GM18873 (cell line): Measurements from ENCODE around the gene WNK2.

Source experiments
- ATAC-seq: cut with Tn5 transposase; IDR thresholded peaks from one replicate; pipeline ENCODE4 v1.9.1; 2021; ENCODE audit warnings: mild to moderate bottlenecking, moderate library complexity, moderate number of reproducible peaks; ENCODE audit not compliant: unreplicated experiment, low FRiP score

The WNK2 gene

DNA sequence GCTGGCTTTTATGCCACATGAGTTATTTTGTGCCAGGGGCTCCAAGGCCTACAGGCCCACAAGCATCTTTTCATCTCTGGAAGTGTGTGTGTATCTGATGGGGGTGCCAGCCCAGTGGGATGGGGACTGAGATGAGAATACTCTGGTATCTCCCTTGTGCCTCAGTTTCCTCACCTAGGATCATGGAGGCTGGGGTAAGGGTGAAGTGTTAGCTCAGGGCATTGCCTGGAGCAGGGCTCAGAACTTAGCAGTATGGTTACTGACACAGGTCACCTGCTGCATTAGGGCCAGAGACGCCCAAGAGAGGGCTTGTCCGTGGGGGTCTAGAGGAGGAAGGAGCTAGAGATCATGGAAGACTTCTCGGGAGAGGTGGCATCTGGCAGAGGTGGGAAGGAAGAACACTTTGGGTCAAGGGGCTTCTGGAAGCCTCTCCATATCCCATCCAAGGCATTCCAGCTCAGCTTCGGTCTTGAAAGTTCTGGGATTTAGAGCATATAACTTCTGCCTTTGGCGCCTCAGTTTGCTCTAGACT is 742 bp upstream of the WNK2 start:
- no peak for ATAC-seq

DNA sequence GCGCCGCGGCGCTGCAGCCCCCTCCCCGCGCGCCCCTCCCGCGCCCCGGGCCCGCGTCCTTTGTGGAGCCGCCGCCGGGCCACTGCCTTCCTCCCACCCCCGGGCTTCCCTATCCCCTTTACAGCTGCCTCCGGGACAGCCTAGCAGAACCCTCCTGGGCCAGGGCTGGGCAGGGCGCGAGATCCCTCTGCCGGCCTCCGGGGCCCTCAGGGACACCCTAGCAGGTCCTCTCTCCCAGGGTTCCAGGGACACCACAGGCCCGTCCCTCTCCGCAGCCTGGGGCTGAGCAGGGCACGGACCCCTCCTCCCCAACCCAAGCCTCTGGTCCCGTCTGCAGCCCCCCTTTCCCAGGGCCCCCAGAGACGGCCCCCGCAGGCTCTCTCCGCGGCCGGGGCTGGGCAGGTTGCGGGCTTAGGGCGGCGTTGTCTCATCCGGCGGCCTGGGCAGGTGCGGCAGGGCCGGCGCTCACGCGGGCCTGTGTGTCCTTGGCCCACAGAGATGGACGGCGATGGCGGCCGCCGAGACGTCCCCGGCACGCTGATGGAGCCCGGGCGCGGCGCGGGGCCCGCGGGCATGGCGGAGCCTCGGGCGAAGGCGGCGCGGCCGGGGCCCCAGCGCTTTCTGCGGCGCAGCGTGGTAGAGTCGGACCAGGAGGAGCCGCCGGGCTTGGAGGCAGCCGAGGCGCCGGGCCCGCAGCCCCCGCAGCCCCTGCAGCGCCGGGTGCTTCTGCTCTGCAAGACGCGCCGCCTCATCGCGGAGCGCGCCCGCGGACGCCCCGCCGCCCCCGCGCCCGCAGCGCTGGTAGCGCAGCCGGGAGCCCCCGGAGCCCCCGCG is 710 bp downstream of the WNK2 start:
- ATAC-seq = no peak

DNA sequence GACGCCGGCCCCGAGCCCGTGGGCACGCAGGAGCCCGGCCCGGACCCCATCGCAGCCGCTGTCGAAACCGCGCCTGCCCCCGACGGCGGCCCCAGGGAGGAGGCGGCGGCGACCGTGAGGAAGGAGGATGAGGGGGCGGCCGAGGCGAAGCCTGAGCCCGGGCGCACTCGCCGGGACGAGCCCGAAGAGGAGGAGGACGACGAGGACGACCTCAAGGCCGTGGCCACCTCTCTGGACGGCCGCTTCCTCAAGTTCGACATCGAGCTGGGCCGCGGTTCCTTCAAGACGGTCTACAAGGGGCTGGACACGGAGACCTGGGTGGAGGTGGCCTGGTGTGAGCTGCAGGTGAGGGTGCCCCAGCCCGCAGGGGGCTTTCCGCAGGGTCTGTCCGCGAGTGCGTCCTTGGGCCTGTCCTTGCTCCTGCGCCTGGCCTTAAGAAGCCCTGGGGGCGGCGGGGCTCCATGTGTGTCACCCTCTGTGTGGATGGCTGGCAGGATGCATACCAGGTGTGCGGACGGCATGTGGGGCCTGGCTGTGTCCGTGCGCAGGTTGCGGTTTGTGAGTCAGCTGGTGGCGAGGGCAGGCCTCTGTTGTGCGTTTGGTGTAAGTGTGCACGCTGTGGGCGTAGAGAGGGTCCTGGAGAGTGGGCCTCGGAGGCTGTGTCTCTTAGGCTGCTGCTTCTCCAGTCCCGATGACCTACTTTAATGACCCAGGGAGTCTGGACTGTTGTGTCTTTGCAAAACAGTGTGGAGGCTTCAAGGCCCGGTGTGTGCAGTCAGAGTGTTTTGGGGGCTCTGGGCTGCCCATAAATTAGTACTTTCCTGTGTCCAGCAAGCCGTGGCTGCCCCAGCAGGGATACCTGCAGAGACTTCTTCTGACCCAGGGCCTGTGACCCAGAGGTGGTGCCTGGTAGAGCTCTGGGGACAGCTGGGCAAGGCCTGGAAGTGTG is 1.6 kb downstream of the WNK2 start:
- ATAC-seq = no peak

DNA sequence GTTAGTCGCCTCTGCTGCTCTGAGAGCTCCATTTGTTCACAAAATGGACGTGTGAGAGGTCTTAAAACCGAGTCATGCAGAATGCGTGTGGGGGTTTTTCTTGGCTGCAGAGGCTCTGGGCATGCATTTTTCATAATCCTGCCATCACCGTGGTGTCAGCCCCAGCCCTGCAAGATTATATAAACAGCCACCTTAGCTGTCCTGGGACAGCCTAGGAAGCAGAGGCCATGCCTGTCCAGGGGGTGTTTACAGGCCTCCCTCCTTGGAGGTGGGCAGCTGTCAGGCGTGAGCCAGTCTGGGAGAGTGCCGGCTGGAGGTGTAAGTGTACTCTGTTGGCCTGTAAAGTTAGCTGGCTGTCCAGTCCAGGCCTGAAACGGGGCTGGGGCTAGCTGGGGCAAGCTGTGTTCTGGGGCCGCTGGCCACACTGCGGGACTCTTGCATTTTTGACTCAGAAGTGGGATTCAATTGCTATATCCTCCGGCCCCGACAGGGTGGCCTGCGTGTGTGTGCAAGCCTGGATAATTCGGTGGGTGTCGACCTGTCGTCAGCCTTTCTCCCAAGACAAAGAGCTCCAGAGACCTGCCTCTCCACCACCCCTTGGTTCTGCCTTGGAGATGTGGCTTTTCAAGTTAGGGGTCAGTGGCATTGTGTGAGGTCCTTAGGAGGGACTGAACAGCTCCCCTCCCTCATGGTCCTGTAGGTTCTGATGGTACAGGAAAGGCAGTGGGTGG is 2.4 kb downstream of the WNK2 start:
- no peak for ATAC-seq

DNA sequence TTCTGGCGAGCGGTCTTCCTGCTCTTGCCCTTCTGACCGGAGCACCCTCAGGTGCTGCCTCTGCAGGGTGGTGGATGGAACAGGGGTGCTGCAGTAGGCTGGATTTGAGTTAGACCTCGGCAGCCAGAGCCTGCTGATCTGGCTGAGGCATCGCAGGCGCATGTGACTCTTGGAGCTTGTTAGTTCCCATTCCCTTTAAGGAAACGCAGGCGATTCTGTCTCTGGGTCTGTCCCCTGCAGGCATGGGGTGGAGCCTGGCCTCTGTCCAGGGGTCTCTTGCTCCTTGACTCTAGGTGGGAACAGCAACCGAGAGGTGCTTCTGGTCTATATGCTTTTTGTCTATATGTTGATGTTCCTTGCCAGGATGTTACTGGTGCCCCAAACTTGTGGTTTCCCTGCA is 3.1 kb downstream of the WNK2 start:
- ATAC-seq = no peak

DNA sequence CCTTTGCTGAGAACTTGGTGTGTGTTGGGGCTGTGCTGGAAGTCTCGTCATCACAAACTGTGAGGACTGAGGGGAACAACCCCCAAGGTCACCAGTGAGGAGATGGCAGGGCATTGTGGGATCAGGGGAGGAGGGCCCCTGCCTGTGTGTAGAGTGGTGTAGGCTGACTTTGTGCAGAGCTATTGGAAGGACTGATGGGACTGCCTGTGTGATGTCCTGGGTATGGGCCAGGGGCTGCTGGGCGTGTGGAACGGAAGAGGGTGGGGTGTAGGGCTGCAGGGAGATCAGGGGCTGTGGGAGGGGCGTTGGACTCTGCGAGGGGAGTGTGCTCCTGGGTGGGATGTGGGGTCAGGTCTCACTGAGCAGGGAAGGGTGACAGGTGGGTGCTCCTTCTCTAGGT is 3.6 kb downstream of the WNK2 start:
- no peak for ATAC-seq

DNA sequence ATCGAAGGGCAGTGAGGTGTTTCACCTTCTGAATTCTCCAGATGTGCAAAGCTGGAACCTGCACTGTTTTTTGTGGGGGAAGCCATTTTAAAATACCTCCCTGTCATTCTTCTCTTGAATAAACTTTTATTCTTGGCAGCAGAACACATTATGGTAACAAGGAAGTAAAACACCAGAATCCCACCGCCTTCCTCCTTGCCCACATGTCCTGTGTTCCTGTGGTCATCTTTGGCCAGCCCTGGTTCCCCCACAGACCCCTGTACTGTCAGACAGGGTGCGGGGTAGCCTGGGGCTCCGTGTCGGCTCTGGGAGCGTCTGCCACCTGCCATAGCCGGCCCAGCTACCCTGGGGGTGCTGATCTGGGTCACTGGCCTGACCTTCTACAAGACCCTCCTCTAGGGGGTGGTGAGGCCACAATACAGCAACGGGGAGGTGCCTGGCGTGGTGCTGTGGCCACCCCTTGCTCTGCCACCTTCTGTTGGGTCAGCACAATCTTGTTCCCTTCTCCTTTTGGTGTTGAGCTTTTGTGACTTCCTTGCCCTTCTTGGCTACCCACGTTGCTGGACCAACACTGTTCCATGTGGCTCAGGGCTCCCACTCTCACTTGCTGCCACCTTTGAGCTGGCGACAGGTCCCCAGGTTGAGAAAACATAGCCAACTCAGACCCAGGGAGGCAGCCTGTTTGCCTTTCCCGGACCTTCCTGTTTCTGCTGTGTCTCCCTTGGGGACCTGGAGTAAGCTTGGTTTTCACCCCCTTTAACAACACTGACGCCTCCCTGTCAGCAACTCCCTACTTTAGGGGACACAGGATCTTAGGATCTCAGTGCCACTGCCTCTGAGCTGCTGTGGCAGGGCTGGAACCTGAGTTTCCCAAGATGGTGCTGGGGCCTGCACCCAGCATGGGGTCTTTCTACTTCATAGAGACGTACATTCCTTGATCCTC is 4.8 kb downstream of the WNK2 start:
- no peak for ATAC-seq

DNA sequence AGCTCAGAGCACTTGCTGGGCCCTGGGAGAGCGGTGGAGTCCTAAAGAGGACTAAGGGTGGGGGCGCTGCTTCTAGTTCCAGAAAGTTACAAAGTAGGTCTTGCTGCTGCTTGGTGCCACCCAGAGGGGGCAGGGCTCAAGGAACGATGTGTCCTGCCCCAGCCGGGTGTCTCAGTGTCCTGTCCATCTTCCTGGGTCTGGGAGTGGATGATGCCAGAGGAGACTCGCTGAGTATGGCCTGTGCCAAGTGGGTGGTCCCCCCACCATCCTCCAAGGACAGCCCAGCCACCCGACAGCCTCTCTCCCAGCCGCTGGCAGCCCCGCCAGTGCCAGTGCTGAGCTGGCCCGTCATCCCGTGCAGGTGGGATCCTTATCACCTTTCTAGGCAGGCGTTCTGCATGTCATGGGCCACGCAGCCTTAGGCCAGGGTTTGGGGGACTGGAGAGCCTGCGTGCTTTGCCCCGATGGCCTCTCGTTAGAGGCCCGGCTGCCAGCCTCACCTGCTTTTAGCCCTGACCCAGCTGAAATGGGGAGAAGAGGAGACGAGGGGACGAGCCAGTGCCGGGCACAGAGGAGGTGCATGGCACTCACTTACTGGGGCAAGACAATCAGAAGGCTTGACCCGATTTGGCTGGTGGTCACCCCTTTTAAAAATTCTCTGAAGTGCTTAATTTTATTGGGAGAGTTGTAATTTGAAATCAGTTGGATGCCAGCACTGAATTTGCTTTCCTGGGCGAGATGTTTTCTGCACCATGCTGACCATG is 5.6 kb downstream of the WNK2 start:
- ATAC-seq = no peak

DNA sequence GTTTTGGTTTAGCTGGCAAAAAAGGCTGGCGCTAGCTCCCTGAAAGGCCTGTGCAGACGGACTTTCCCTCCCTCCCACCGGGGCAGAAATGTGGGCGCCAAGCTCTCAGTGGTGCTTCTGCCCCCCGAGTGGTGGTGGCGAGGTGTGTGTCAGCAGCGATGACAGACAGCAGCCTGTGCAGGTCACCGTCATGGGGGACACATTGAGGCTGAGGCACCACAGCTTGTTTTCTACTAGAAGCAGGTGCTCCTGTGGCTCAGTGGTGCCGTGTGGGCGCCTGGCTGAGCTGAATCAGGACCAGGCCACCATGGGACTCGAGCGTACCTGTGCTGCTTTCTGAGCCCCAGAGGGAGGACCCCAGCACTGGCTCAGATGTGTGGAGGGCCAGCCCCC is 6.2 kb downstream of the WNK2 start:
- ATAC-seq = no peak

DNA sequence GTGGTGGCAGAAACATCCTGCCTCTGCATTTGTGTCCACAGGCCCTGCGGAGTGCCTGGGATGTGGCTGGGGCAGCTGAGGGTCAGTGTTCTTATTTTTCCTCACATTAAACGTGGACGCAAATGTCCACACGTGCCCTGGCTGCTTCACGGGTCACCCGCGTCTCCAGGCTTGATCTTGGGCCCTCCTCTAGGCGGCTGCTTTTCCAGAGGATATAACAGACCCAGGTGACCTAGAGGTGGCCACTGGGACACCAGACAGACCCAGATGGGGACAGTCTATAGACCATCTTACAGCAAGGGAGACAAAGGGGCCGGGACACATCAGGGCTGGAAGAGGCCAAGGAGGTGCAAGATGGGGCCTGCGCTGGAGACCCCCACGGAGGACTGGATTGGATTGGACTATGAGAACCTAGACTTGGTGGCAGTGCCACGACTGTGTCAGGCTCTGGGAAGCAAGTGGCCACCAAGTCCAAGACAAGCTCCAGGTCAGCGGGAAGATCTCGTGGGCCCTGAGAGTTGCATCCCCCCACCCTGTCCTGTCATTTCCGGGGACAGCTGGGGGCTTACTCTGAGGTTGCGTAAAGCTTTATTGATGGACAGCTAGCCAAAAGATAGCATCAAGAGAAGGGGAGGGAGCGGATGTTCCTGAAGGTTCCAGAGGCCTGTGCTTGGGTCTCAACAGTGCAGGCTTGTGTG is 6.9 kb downstream of the WNK2 start:
- ATAC-seq = no peak

DNA sequence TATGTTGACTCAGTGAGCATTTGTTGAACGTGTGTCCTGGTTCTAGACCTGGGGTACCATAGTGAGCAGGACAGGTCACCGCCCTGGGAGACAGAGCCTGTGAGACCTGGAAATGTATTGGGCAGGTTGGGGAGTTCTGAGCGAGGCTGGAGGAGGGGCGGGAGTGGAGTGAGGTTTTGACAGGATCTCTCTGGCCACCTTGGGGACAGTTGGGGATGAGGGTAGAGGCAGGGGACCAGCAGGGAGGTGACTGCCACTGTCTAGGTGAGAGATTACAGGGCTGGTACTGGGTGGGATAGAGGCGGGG is 7.4 kb downstream of the WNK2 start:
- no peak for ATAC-seq

DNA sequence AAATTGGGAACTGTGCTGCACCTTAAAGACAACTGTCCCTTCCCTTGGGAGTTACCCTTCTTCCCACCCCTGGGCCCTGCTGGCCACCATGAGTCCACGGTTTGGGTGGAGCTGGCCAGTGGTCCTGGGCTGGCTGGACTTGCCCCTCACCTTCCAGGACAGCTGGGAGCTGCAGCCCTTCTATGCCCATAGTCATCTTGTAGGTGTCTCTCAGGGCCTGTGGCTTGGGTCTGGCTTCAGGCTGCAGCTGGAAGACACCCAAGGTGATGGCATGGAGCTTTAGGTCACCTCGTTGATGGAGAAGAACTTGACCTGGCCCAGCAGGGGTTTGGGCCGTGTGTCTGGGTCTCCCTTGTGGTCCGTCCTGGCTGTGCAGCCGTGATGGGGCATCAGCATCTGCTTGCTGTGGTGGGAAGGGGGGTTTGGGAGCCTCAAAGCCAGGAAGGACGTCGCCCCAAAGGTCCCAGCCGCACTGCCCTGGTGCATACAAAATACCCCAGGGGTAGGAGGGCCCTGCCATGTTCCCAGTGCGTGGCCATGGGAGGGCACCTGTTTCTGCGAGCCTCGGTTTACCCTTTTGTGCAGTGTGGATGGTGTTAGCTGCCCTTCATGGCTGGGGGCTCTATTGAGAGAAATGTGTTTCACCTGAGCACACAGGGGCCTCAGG is 8.9 kb downstream of the WNK2 start:
- ATAC-seq = no peak

DNA sequence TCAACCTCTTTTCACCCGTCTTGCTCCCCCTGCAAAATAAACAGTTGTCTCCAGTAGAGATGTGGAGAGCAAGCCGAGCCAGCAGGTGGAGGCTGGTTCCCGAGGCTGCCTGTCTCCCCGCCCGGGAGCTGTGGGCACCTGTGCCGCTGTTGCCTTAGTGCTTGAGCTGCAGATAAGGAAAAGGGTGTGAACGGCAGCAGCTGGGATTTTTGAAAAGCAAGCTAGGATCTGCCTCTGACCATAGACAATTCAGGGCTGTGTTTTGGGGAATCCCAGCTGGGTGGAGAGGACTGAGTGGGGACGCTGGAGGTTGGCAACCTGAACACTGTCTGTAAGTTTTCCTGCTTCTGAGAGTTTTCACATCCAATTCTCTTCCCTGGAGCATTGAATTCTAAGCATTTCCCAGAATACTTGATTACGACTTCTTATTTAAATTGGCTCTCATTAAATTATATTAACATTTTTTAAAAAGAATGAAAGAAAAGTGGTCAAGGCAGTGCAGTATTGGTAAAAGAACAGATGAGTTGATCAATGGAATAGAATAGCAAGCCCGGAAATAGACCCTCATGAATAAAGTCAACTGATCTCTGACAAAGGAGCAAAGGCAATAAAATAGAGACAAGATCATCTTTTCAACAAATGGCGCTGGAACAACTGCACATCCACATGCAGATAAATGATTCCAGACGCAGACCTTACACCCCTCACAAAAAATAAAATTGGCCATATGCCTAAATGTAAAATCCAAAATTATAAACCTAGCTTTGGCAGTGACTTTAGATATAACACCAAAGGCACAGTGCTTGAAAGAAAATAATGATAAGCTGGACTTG is 9.7 kb downstream of the WNK2 start:
- no peak for ATAC-seq

DNA sequence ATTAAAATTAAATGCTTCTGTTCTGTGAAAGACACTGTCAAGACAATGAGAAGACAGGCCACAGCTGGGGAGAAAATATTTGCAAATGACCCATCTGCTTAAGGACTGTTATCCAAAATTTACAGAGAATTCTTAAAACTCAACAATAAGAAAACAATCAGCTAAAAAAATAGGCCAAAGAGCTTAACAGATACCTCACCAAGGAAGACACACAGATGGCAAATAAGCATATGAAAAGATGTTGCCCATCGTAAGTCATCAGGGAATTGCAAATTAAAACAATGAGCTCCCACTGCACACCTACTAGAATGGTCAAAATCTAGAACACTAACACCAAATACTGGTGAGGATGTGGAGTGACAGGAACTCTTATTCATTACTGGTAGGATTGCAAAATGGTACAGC is 10.3 kb downstream of the WNK2 start:
- no peak for ATAC-seq

DNA sequence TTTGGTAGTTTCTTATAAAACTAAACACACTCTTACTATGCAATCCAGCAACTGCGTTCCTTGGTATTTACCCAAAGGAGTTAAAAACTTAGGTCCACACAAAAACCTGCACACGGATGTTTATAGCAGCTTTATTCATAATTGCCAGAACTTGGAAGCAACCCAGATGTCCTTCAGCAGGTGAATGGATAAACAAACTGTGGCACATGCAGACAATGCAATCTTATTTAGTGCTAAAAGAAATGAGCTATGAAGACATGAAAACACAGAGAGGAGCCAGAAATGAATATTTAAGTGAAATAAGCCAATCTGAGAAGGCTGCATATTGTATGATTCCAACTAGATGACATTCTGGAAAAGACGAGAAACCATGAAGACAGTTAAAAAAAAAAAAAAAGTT is 10.7 kb downstream of the WNK2 start:
- no peak for ATAC-seq

DNA sequence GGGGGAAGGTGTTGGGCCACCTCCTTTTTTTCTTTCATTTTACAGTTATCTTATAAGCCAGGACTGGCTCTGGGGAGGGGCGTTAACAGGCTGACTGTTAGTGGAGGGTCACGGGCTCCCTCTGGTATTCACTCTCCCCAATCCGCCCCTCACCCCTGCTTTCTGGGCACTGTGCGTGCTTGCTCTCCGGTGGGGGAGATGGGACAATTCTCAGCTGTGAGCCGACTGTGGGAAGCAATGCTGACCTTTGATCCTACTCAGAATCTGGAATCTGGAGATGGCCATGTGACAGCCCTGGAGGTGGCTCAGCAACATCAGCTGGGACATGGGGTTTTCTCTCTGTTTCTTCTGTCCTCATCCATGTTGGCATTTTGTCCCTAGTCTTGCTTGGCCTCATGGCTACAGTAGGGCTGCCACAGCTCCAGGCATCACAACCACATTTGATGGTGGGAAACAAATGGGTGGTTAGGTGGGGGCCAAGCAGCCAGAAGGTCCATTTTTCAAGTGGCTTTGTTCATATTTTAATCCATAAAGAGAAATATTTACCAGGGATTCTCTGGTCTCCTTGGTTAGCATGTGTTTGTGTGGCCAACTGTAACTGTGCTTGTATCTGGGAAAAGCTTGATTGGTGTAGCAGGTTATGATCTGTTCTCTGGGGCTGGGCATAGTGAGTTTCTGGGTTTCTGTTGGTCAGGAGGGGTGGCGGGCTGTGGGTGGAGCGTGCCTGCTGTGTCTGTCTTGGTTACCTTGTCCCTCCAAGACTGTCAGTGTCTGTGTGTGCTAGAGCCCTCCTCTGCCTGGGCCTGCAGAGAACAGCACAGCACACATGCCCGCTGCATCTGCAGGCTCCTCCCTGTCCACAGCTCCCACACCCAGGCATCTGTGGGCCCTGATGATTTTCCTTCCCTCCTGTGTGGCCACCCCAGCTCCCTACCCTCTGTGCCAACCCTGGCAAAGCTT is 12.4 kb downstream of the WNK2 start:
- no peak for ATAC-seq
